ENCODE results near the gene MGLL.

MGLL gene

DNA sequence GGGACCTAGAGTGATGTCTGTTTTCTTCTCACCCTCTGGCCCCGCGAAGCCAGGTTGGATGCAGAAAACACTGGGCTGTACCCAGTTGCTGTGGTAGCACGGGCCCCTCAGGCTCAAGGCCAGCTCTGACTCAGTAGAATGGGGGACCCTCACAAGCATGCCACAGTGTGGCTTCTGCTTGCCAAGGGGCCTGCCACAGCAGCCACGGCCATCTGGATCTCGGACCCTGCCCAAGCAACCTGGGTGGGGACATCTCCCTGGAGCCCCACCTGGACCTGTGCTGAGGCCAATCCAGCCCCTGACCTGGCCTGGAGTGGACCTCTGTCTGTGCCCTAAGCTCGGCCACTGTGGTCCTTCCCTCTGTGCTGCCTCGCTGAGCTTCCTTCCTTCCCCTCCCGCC, 59.0 kb downstream of the MGLL start:
- TF ChIP-seq, protein P1, sequence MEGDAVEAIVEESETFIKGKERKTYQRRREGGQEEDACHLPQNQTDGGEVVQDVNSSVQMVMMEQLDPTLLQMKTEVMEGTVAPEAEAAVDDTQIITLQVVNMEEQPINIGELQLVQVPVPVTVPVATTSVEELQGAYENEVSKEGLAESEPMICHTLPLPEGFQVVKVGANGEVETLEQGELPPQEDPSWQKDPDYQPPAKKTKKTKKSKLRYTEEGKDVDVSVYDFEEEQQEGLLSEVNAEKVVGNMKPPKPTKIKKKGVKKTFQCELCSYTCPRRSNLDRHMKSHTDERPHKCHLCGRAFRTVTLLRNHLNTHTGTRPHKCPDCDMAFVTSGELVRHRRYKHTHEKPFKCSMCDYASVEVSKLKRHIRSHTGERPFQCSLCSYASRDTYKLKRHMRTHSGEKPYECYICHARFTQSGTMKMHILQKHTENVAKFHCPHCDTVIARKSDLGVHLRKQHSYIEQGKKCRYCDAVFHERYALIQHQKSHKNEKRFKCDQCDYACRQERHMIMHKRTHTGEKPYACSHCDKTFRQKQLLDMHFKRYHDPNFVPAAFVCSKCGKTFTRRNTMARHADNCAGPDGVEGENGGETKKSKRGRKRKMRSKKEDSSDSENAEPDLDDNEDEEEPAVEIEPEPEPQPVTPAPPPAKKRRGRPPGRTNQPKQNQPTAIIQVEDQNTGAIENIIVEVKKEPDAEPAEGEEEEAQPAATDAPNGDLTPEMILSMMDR (IDR thresholded peaks at IDR 0.05): no peak
- no peak overlapping the region for H3K9ac ChIP-seq
- no peak overlapping the region for H3K27ac ChIP-seq
- H3K4me3 ChIP-seq (ENCODE audit: low read depth, low read length): no peak overlapping the region
- H3K79me2 ChIP-seq: no peaks in the 10 kb centered on the region
- H2AFZ ChIP-seq: no peak overlapping the region
- no peaks in the 10 kb centered on the region for H3K4me1 ChIP-seq
- no peaks in the 10 kb centered on the region for H3K9me3 ChIP-seq (ENCODE audit: control insufficient read depth, low read length)
- peaks cover 4% of the 10 kb centered on the region for H3K36me3 ChIP-seq (ENCODE audit: control insufficient read depth, insufficient read depth, low read length)
- no peak overlapping the region for H3K4me2 ChIP-seq (ENCODE audit: low read length)
- no peaks in the 10 kb centered on the region for H3K27me3 ChIP-seq (ENCODE audit: control insufficient read depth, insufficient read depth, low read length)

DNA sequence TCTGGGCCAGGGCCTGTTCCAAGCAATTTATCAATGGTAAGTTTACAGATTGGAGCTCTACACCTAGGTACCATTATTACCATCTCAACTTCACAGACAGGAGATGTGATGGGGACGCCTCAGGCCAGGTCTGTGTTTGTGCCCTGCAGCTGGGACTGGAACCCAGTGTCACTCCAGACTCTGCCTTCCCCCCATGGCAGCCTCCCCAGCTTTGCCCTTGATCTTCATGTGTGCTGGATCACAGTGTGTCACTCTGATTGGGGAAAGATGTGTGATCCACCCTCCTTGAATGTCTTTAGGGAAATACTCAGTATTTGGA, 59.6 kb downstream of the MGLL start:
- peaks cover under 1% of the 10 kb centered on the region for H3K36me3 ChIP-seq (ENCODE audit: control insufficient read depth, insufficient read depth, low read length)
- no peak overlapping the region for H3K4me2 ChIP-seq (ENCODE audit: low read length)
- no peaks in the 10 kb centered on the region for H3K79me2 ChIP-seq
- H3K4me3 ChIP-seq (ENCODE audit: low read depth, low read length): no peak overlapping the region
- TF ChIP-seq, protein P1 (IDR thresholded peaks at IDR 0.05): no peak
- H3K9me3 ChIP-seq (ENCODE audit: control insufficient read depth, low read length): no peaks in the 10 kb centered on the region
- H3K4me1 ChIP-seq: no peaks in the 10 kb centered on the region
- no peak overlapping the region for H3K27ac ChIP-seq
- H3K9ac ChIP-seq: no peak overlapping the region
- H3K27me3 ChIP-seq (ENCODE audit: control insufficient read depth, insufficient read depth, low read length): no peaks in the 10 kb centered on the region
- no peak overlapping the region for H2AFZ ChIP-seq

- no peaks in the 10 kb centered on the region for H3K4me1 ChIP-seq
- no peaks in the 10 kb centered on the region for H3K79me2 ChIP-seq
- no peaks in the 10 kb centered on the region for H3K27me3 ChIP-seq (ENCODE audit: control insufficient read depth, insufficient read depth, low read length)
- no peaks in the 10 kb centered on the region for H3K36me3 ChIP-seq (ENCODE audit: control insufficient read depth, insufficient read depth, low read length)
- H3K4me2 ChIP-seq (ENCODE audit: low read length): no peak overlapping the region
- TF ChIP-seq, protein P1 (IDR thresholded peaks at IDR 0.05): no peak
- no peaks in the 10 kb centered on the region for H3K9me3 ChIP-seq (ENCODE audit: control insufficient read depth, low read length)
- H3K27ac ChIP-seq: no peak overlapping the region
- H3K9ac ChIP-seq: no peak overlapping the region
- H3K4me3 ChIP-seq (ENCODE audit: low read depth, low read length): no peak overlapping the region
- no peak overlapping the region for H2AFZ ChIP-seq
Measured at GRCh38 chr3:127762077-127762786, 60.1 kb downstream of the MGLL start.

GRCh38 chr3:127761441-127761801, 60.9 kb downstream of the MGLL start:
- H3K4me3 ChIP-seq (ENCODE audit: low read depth, low read length): no peak overlapping the region
- H2AFZ ChIP-seq: no peak overlapping the region
- no peak overlapping the region for H3K4me2 ChIP-seq (ENCODE audit: low read length)
- TF ChIP-seq, protein P1 (IDR thresholded peaks at IDR 0.05): no peak
- no peak overlapping the region for H3K9ac ChIP-seq
- no peaks in the 10 kb centered on the region for H3K79me2 ChIP-seq
- H3K36me3 ChIP-seq (ENCODE audit: control insufficient read depth, insufficient read depth, low read length): no peaks in the 10 kb centered on the region
- no peaks in the 10 kb centered on the region for H3K4me1 ChIP-seq
- no peaks in the 10 kb centered on the region for H3K9me3 ChIP-seq (ENCODE audit: control insufficient read depth, low read length)
- no peak overlapping the region for H3K27ac ChIP-seq
- H3K27me3 ChIP-seq (ENCODE audit: control insufficient read depth, insufficient read depth, low read length): no peaks in the 10 kb centered on the region

DNA sequence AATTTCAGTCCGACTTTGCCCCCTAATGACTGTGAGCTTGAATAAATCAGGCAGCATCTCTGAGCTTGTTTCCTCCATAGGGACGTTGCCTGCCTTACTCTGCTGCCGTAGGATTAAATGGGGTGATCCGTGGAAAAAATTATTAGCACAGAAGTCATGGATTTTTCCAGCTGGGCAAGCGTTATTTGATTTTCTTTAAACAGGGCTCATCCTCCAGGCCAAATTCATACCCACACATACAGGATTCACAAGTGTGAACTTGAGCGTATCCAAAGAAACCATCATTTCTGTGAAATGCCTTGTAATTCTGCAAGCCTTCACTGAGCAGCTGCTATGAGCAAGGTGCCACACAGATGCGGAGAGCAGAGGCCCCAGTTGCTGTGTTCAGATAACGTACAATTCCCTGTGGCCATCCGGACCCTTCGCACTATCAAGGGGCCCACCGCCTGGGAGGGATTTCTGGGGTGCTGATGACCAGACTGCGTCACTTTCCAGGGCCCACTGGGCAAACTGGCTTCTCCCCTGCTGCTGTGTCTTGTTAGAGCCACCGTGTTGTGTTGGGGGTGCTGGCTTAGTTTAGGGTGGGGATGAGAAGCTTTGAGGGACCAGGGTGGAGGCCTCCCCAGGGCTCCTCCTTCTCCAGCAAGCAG, 61.4 kb downstream of the MGLL start:
- H3K9ac ChIP-seq: no peak overlapping the region

More for the DNA sequence above, 61.4 kb downstream of the MGLL start:
- H3K79me2 ChIP-seq: no peaks in the 10 kb centered on the region
- no peak overlapping the region for H3K27ac ChIP-seq
- no peaks in the 10 kb centered on the region for H3K4me1 ChIP-seq
- H3K4me2 ChIP-seq (ENCODE audit: low read length): no peak overlapping the region
- no peak overlapping the region for H3K4me3 ChIP-seq (ENCODE audit: low read depth, low read length)
- no peaks in the 10 kb centered on the region for H3K9me3 ChIP-seq (ENCODE audit: control insufficient read depth, low read length)
- H3K36me3 ChIP-seq (ENCODE audit: control insufficient read depth, insufficient read depth, low read length): no peaks in the 10 kb centered on the region
- no peak overlapping the region for H2AFZ ChIP-seq
- H3K27me3 ChIP-seq (ENCODE audit: control insufficient read depth, insufficient read depth, low read length): no peaks in the 10 kb centered on the region
- TF ChIP-seq, protein P1 (IDR thresholded peaks at IDR 0.05): no peak
